OCI-LY3 (cell line): ENCODE measurements around the gene SYNE1.

Experiments
- H2AFZ ChIP-seq: fragments of 200-600, 300-600 bp; shearing (Covaris generic); 2 replicates; pipeline ENCODE4 v1.6.0; 2014; ENCODE audit warnings: antibody characterized with exemption, low read depth, low read length
- H3K27ac ChIP-seq: fragments of 200-600, 300-600 bp; sonication (generic); 2 replicates; pipeline ENCODE4 v1.5.1; 2014; ENCODE audit warnings: mild to moderate bottlenecking, low read length, moderate library complexity, mixed read lengths
- H3K27me3 ChIP-seq: fragments of 200-600, 300-600 bp; sonication (generic); 2 replicates; pipeline ENCODE4 v1.6.1; 2014; ENCODE audit warnings: low read depth, low read length, mixed read lengths
- H3K36me3 ChIP-seq: fragments of 200-600, 300-600 bp; sonication (generic); replicated peaks from 2 replicates; pipeline ENCODE3; 2014; ENCODE audit warnings: low read depth, low read length, mixed read lengths
- H3K4me1 ChIP-seq: fragments of 300-600, 200-600 bp; sonication (generic); 2 replicates; pipeline ENCODE4 v1.6.1; 2014; ENCODE audit warnings: low read length, mixed read lengths
- H3K4me2 ChIP-seq: fragments of 200-600, 300-600 bp; sonication (generic); 2 replicates; pipeline ENCODE4 v1.6.1; 2014; ENCODE audit warnings: low read length, mixed read lengths
- H3K4me3 ChIP-seq: fragments of 300-600, 200-600 bp; sonication (generic); 2 replicates; pipeline ENCODE4 v1.5.1; 2014; ENCODE audit warnings: antibody characterized with exemption, mild to moderate bottlenecking, low read length, moderate library complexity
- H3K79me2 ChIP-seq: fragments of 300-600, 200-600 bp; shearing (Covaris generic); 2 replicates; pipeline ENCODE4 v1.6.1; 2014; ENCODE audit warnings: mild to moderate bottlenecking, low read length, mixed read lengths
- H3K9ac ChIP-seq: fragments of 300-600, 200-600 bp; shearing (Covaris generic); 2 replicates; pipeline ENCODE4 v1.6.0; 2014; ENCODE audit warnings: mild to moderate bottlenecking, low read length, moderate library complexity
- H3K9me3 ChIP-seq: fragments of 200-600, 300-600 bp; shearing (Covaris generic); 2 replicates; pipeline ENCODE4 v1.6.1; 2014; ENCODE audit warnings: low read length, mixed read lengths; ENCODE audit not compliant: insufficient read depth
- H4K20me1 ChIP-seq: fragments of 200-600, 300-600 bp; sonication (generic); 2 replicates; pipeline ENCODE4 v1.6.1; 2016; ENCODE audit warnings: low read length, mixed read lengths; ENCODE audit not compliant: insufficient read depth
- CTCF ChIP-seq: fragments of 200-600, 300-600 bp; sonication (generic); IDR thresholded peaks from 2 replicates; pipeline ENCODE4 v1.5.1; 2014; ENCODE audit warnings: antibody characterized with exemption, low read length, low read depth
- EZH2phosphoT487 ChIP-seq: fragments of 200-600 bp; shearing (Covaris generic); IDR thresholded peaks from 2 replicates; pipeline ENCODE4 v1.6.1; 2018; ENCODE audit warnings: antibody characterized with exemption, mixed run types, low read depth

The SYNE1 gene

DNA sequence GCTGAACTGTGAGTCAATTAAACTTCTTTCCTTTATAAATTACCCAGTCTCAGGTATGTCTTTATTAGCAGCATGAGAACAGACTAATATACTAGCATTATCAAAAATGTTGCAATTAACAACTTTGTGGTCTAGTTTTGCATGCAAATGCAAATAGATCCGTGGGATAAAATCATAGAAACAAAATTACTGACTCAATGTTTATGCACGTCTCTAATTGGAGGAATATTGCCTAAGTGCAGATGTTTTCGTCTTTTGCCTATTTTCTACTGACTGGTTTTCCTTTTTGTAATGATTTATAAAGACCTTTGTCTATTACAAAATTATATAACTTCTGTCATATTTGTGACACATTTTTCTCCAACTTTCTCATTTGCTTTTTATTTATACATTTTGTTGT is 51.9 kb downstream of the SYNE1 start:
- H4K20me1 ChIP-seq, result no peaks in the 10 kb centered on the region
- TF ChIP-seq EZH2phosphoT487 (no peak), CTCF (no peak)
- H3K36me3 ChIP-seq, result no peaks in the 10 kb centered on the region

DNA sequence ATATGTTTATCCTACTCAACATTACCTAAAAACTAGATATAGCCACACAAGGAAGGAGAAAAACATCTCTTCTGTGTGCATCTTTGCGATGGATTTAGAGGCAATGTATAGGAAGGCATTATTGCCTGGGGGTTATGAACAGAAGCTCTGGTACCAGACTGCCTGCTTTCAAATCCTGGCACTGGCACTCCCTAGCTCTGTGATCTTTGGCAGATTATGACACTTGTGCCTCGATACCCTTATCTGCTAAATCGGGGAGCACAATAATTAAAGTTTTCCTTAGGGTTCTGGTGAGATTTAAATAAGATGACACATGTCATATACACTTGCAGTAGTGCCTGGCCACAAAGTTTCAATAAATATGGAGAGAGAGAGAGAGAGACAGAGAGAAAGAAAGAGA is 53.3 kb downstream of the SYNE1 start:
- no peaks in the 10 kb centered on the region for H4K20me1 ChIP-seq
- H3K4me1 ChIP-seq, result peaks cover 10% of the 10 kb centered on the region

More for the DNA sequence above, 51.9 kb downstream of the SYNE1 start:
- H3K27ac ChIP-seq, result no peak overlapping the region
- H3K4me3 ChIP-seq, result no peak overlapping the region
- H3K27me3 ChIP-seq, result no peaks in the 10 kb centered on the region
- H3K79me2 ChIP-seq, result no peaks in the 10 kb centered on the region
- H2AFZ ChIP-seq, result no peak overlapping the region
- peaks cover 10% of the 10 kb centered on the region for H3K4me1 ChIP-seq
- H3K9ac ChIP-seq, result no peak overlapping the region
- no peaks in the 10 kb centered on the region for H3K9me3 ChIP-seq
- no peak overlapping the region for H3K4me2 ChIP-seq

DNA sequence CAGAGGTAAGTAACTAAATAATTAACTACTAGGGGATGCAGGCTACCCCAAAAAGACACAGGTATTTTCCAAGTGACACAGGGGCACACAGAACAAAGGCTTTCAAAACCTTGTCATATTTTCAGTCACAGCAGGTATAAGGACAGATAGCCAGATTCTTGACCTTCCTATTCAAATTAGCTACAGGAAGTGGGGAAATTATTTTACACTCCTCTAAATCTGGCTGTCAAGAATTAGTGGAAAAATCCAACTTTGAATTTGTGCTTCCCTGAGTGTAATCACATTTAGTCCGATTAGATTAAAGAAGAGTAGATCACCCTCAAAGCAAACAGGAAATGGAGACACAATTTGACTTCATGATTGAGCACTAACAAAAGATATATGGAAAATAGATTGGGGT is 60.6 kb downstream of the SYNE1 start:
- no peaks in the 10 kb centered on the region for H4K20me1 ChIP-seq
- no peaks in the 10 kb centered on the region for H3K9me3 ChIP-seq
- no peak for TF ChIP-seq EZH2phosphoT487
- no peak for TF ChIP-seq CTCF
- H3K4me2 ChIP-seq, result no peak overlapping the region
- no peak overlapping the region for H3K9ac ChIP-seq
- H3K27me3 ChIP-seq, result no peaks in the 10 kb centered on the region
- H2AFZ ChIP-seq, result no peak overlapping the region
- no peaks in the 10 kb centered on the region for H3K36me3 ChIP-seq
- no peak overlapping the region for H3K4me3 ChIP-seq
- no peak overlapping the region for H3K27ac ChIP-seq
- H3K4me1 ChIP-seq, result no peaks in the 10 kb centered on the region
- H3K79me2 ChIP-seq, result no peaks in the 10 kb centered on the region

More for the DNA sequence above, 53.3 kb downstream of the SYNE1 start:
- TF ChIP-seq EZH2phosphoT487 (no peak), CTCF (no peak)
- Histone ChIP-seq H3K4me2 (no peak overlapping the region), H3K36me3 (no peaks in the 10 kb centered on the region), H3K27ac (no peak overlapping the region), H3K9me3 (no peaks in the 10 kb centered on the region), H3K79me2 (no peaks in the 10 kb centered on the region), H2AFZ (no peak overlapping the region), H3K27me3 (no peaks in the 10 kb centered on the region), H3K4me3 (no peak overlapping the region), H3K9ac (no peak overlapping the region)

- H3K4me2 ChIP-seq, result no peak overlapping the region
- H3K4me1 ChIP-seq, result no peaks in the 10 kb centered on the region
- H3K27ac ChIP-seq, result no peak overlapping the region
- no peak overlapping the region for H2AFZ ChIP-seq
- H3K27me3 ChIP-seq, result peaks cover 6% of the 10 kb centered on the region; the same call in 1 of the 2 replicates
- no peaks in the 10 kb centered on the region for H4K20me1 ChIP-seq
- no peak overlapping the region for H3K9ac ChIP-seq
- H3K36me3 ChIP-seq, result no peaks in the 10 kb centered on the region
- TF ChIP-seq EZH2phosphoT487 (no peak), CTCF (no peak)
- no peaks in the 10 kb centered on the region for H3K79me2 ChIP-seq
- no peak overlapping the region for H3K4me3 ChIP-seq
- no peaks in the 10 kb centered on the region for H3K9me3 ChIP-seq
Observed at GRCh38 chr6:152575621-152576150, 61.5 kb downstream of the SYNE1 start.
